Measurements from ENCODE around the gene GSTM4. TPM values are rescaled to one million over a fixed set of nuclear protein-coding genes. Genes with fewer than 3 reads are reported as not detected.
"Not testable (repeated sequence)": the region's sequence is repeated elsewhere in the genome, so short reads cannot be mapped to it uniquely, and the experiment has no call there.

Gene GSTM4
- total and polyA plus RNA-seq, 2 experiments from 2014 or later = 64.5 to 116 TPM

DNA sequence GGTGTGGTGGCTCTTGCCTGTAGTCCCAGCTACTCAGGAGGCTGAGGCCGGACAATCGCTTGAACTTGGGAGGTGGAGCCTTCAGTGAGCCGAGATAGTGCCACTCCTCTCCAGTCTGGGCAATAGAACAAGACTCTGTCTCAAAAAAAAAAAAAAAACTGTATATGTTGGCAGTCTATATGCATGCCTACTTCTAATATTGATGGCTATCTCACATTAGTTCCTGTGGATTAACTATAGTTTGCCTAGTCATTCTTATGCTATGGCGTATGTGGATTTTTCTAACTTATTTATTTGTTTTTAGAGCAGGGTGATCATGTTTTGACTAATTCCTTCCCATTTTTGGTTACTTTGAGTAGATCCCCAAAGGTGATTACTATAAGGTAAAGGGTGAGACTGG, 41.2 kb downstream of the GSTM4 start:
- Histone ChIP-seq H3K9me3 (ENCODE audit: low read depth) (no peaks in the 10 kb centered on the region), H3K4me3 (no peak overlapping the region), H3K9me2 (replicated peaks; ENCODE audit: insufficient read depth) (no peaks in the 10 kb centered on the region), H4K20me1 (ENCODE audit: insufficient read depth, poor library complexity, severe bottlenecking) (no peaks in the 10 kb centered on the region), H3K79me2 (no peaks in the 10 kb centered on the region), H3K36me3 (replicated peaks; ENCODE audit: insufficient read depth, low read depth) (no peaks in the 10 kb centered on the region), H3K27me3 (no peaks in the 10 kb centered on the region), H2AFZ (no peak overlapping the region), H3K27ac (no peak overlapping the region), H3K4me1 (ENCODE audit: insufficient read depth) (no peaks in the 10 kb centered on the region), H3K4me2 (no peak overlapping the region)
- no peak for DNase-seq (ENCODE audit: low spot score)
- no peak for TF ChIP-seq EZH2 (IDR thresholded peaks at IDR 0.05; ENCODE audit: borderline replicate concordance)
- TF ChIP-seq EZH2phosphoT487 (IDR thresholded peaks at IDR 0.05; ENCODE audit: low read depth, severe bottlenecking, unreplicated experiment) = no peak
- TF ChIP-seq, protein P1, sequence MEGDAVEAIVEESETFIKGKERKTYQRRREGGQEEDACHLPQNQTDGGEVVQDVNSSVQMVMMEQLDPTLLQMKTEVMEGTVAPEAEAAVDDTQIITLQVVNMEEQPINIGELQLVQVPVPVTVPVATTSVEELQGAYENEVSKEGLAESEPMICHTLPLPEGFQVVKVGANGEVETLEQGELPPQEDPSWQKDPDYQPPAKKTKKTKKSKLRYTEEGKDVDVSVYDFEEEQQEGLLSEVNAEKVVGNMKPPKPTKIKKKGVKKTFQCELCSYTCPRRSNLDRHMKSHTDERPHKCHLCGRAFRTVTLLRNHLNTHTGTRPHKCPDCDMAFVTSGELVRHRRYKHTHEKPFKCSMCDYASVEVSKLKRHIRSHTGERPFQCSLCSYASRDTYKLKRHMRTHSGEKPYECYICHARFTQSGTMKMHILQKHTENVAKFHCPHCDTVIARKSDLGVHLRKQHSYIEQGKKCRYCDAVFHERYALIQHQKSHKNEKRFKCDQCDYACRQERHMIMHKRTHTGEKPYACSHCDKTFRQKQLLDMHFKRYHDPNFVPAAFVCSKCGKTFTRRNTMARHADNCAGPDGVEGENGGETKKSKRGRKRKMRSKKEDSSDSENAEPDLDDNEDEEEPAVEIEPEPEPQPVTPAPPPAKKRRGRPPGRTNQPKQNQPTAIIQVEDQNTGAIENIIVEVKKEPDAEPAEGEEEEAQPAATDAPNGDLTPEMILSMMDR (IDR thresholded peaks at IDR 0.05; ENCODE audit: poor library complexity) = no peak
- WGBS (ENCODE audit: low lambda C conversion rate, missing lambda C conversion rate) = 95% methylated on average over 4 of the region's 4 CpGs

DNA sequence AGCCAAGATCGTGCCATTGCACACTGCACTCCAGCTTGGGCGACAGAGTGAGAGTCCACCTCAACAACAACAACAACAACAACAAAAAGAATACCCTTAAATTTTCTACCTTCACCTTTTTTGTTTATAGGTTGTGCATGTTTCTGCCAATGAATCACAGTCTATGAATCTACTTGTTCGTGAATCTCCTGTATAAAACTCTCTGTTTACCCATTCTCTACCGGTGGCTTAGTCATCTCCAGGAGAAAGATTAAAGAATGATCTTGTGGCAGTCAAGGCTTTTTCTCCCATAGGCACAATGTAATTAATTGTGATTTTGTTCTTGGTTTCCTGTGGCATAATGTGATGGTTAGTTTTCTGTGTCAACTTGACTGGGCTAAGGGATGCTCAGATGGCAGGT, 42.0 kb downstream of the GSTM4 start:
- DNase-seq (ENCODE audit: low spot score); H3K36me3 ChIP-seq (replicated peaks; ENCODE audit: insufficient read depth, low read depth); H3K4me1 ChIP-seq (ENCODE audit: insufficient read depth); H4K20me1 ChIP-seq (ENCODE audit: insufficient read depth, poor library complexity, severe bottlenecking); H3K79me2 ChIP-seq; H3K9me3 ChIP-seq (ENCODE audit: low read depth); H3K4me2 ChIP-seq; H2AFZ ChIP-seq; H3K27me3 ChIP-seq; H3K9me2 ChIP-seq (replicated peaks; ENCODE audit: insufficient read depth); H3K27ac ChIP-seq; H3K4me3 ChIP-seq: not testable (repeated sequence)
- 79% methylated on average over 4 of the region's 4 CpGs for WGBS (ENCODE audit: low lambda C conversion rate, missing lambda C conversion rate)

DNA sequence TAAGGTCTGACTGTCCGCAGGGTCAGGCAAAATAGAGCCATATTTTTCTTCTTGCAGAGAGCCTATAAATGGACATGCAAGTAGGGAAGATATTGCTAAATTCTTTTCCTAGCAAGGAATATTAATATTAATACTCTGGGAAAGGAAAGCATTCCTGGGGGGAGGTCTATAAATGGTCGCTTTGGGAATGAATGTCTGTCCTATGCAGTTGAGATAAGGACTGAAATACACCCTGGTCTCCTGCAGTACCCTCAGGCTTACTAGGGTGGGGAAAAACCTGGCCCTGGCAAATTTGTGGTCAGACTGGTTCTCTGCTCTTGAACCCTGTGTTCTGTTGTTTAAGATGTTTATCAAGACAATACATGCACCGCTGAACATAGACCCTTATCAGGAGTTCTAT, 47.0 kb downstream of the GSTM4 start:
- not testable (repeated sequence) for DNase-seq (ENCODE audit: low spot score); H3K4me3 ChIP-seq; H3K4me1 ChIP-seq (ENCODE audit: insufficient read depth); H3K9me2 ChIP-seq (replicated peaks; ENCODE audit: insufficient read depth); H3K9me3 ChIP-seq (ENCODE audit: low read depth); H3K36me3 ChIP-seq (replicated peaks; ENCODE audit: insufficient read depth, low read depth); H2AFZ ChIP-seq; H3K27me3 ChIP-seq; H3K79me2 ChIP-seq; H3K27ac ChIP-seq; H3K4me2 ChIP-seq; H4K20me1 ChIP-seq (ENCODE audit: insufficient read depth, poor library complexity, severe bottlenecking)
- 86% methylated on average over 3 of the region's 3 CpGs for WGBS (ENCODE audit: low lambda C conversion rate, missing lambda C conversion rate)

DNA sequence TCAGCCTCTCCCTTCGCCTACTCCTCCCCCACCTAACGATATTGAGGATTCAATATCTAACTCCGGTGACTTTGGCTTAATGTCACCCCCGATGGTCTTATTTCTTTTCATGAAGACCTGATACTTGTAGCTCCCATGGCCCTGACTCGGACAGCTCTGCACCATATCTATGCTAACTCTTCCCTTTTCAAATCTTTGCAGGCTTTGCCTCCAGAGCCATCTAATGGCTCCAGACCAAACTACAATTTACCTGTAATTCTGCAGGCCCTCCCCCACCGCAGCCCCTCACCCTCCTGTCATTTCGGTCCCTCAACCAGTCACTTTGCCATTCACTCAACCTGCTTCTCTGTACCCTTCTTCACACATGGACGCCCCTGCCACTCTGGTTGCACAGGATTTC, 48.3 kb downstream of the GSTM4 start:
- Histone ChIP-seq H3K4me3 (no peak overlapping the region), H3K9me2 (replicated peaks; ENCODE audit: insufficient read depth) (no peaks in the 10 kb centered on the region), H3K36me3 (replicated peaks; ENCODE audit: insufficient read depth, low read depth) (no peaks in the 10 kb centered on the region), H2AFZ (no peak overlapping the region), H3K4me2 (no peak overlapping the region), H3K9me3 (ENCODE audit: low read depth) (no peaks in the 10 kb centered on the region), H3K27me3 (no peaks in the 10 kb centered on the region), H3K4me1 (ENCODE audit: insufficient read depth) (no peaks in the 10 kb centered on the region), H4K20me1 (ENCODE audit: insufficient read depth, poor library complexity, severe bottlenecking) (no peaks in the 10 kb centered on the region), H3K79me2 (no peaks in the 10 kb centered on the region), H3K27ac (no peak overlapping the region)
- TF ChIP-seq, protein P1 (IDR thresholded peaks at IDR 0.05; ENCODE audit: poor library complexity) = no peak
- no peak for TF ChIP-seq EZH2 (IDR thresholded peaks at IDR 0.05; ENCODE audit: borderline replicate concordance)
- TF ChIP-seq EZH2phosphoT487 (IDR thresholded peaks at IDR 0.05; ENCODE audit: low read depth, severe bottlenecking, unreplicated experiment) = no peak
- 82% methylated on average over 8 of the region's 8 CpGs for WGBS (ENCODE audit: low lambda C conversion rate, missing lambda C conversion rate)
- no peak for DNase-seq (ENCODE audit: low spot score)

DNA sequence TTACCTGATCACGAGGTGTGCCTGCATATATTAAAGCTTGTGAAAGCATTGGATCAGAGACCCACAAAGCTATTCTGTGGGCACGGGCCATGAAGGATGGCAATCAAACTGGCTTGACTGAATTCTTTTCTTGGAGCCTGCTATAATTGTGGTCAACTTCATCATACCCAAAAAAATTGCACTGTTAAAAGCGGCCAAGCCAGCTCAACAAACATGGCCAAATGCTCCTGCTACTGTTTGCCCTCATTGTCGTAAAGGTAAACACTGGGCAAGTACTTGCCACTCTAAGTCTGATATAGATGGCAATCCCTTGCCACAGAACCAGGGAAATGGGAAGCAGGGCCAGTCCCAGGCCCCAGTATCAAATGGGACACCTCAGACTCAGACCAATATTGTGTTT, 49.5 kb downstream of the GSTM4 start:
- no peaks in the 10 kb centered on the region for H3K4me1 ChIP-seq (ENCODE audit: insufficient read depth)
- WGBS (ENCODE audit: low lambda C conversion rate, missing lambda C conversion rate) = 90% methylated on average over 4 of the region's 4 CpGs
- DNase-seq (ENCODE audit: low spot score) = no peak
- H3K4me3 ChIP-seq = no peak overlapping the region
- no peaks in the 10 kb centered on the region for H3K27me3 ChIP-seq
- no peaks in the 10 kb centered on the region for H3K9me3 ChIP-seq (ENCODE audit: low read depth)
- no peak overlapping the region for H3K27ac ChIP-seq
- H4K20me1 ChIP-seq (ENCODE audit: insufficient read depth, poor library complexity, severe bottlenecking) = no peaks in the 10 kb centered on the region
- no peak overlapping the region for H3K4me2 ChIP-seq
- TF ChIP-seq EZH2 (IDR thresholded peaks at IDR 0.05; ENCODE audit: borderline replicate concordance) = no peak
- no peak for TF ChIP-seq EZH2phosphoT487 (IDR thresholded peaks at IDR 0.05; ENCODE audit: low read depth, severe bottlenecking, unreplicated experiment)
- TF ChIP-seq, protein P1 (IDR thresholded peaks at IDR 0.05; ENCODE audit: poor library complexity) = no peak
- no peaks in the 10 kb centered on the region for H3K9me2 ChIP-seq (replicated peaks; ENCODE audit: insufficient read depth)
- no peaks in the 10 kb centered on the region for H3K79me2 ChIP-seq
- no peaks in the 10 kb centered on the region for H3K36me3 ChIP-seq (replicated peaks; ENCODE audit: insufficient read depth, low read depth)
- H2AFZ ChIP-seq = no peak overlapping the region

DNA sequence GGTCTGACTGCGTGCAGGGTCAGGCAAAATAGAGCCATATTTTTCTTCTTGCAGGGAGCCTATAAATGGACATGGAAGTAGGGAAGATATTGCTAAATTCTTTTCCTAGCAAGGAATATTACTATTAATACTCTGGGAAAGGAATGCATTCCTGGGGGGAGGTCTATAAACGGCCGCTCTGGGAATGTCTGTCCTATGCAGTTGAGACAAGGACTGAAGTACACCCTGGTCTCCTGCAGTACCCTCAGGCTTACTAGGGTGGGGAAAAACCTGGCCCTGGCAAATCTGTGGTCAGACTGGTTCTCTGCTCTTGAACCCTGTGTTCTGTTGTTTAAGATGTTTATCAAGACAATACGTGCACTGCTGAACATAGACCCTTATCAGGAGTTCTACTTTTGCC, 53.0 kb downstream of the GSTM4 start:
- H3K4me1 ChIP-seq (ENCODE audit: insufficient read depth); H3K9me3 ChIP-seq (ENCODE audit: low read depth); H3K4me2 ChIP-seq; H4K20me1 ChIP-seq (ENCODE audit: insufficient read depth, poor library complexity, severe bottlenecking); H3K27ac ChIP-seq; H3K4me3 ChIP-seq; H3K27me3 ChIP-seq; DNase-seq (ENCODE audit: low spot score); H3K79me2 ChIP-seq; H2AFZ ChIP-seq; H3K9me2 ChIP-seq (replicated peaks; ENCODE audit: insufficient read depth); H3K36me3 ChIP-seq (replicated peaks; ENCODE audit: insufficient read depth, low read depth): not testable (repeated sequence)
- 68% methylated on average over 4 of the region's 4 CpGs for WGBS (ENCODE audit: low lambda C conversion rate, missing lambda C conversion rate)

Data from hepatocyte (in vitro differentiated cells).